HepG2 (cell line): ENCODE data around the gene TFDP2. TPM values are rescaled to one million over a fixed set of nuclear protein-coding genes. Genes with fewer than 3 reads are reported as not detected.

Source experiments
- ATAC-seq: fragments of 200-7000 bp; cut with Tn5 transposase; 3 replicates; pipeline ENCODE4 v1.9.1; 2020; ENCODE audit warnings: mild to moderate bottlenecking, moderate library complexity
- BruUV-seq: library from RNA; stranded (reverse); fragments of 400-500 nt; replicated peaks from 2 replicates; lab custom pipeline; 2021; lab: Mats Ljungman, UMichigan
- CTCF ChIA-PET: fragments of 300-600 bp; formaldehyde crosslinking; extraction: SDS; loops from one replicate; lab custom pipeline; 2021; ENCODE audit warnings: low total read pairs, inconsistent platforms, low intra/inter-chr PET ratio; lab: Yijun Ruan, JAX
- POLR2A ChIA-PET: fragments of 350-600 bp; sonication (Branson Sonifier 250); formaldehyde crosslinking; loops from one replicate; lab custom pipeline; 2020; ENCODE audit warnings: antibody characterized with exemption, inconsistent platforms; lab: Yijun Ruan, JAX
- DNase-seq: peaks from one replicate; pipeline ENCODE4 v3.0.0-alpha.2; 2015; ENCODE audit warnings: low spot score
- FAIRE-seq: peaks from 3 replicates; lab custom pipeline; 2011; peaks lifted over from hg19 to GRCh38; lab: Jason Lieb, UNC
- H2AFZ ChIP-seq: one replicate; pipeline ENCODE4 v1.6.1; 2011; ENCODE audit warnings: low read length, inconsistent platforms
- H3K27ac ChIP-seq: fragments of 300-600 bp; 3 replicates; pipeline ENCODE4 v1.8.0; 2011; ENCODE audit warnings: mixed run types, mild to moderate bottlenecking, mixed read lengths, low read length, inconsistent platforms; ENCODE audit not compliant: insufficient read depth; ENCODE audit errors: extremely low read length
- H3K27me3 ChIP-seq, 2 experiments: fragments of 200-600 bp in 1 of 2; 2 replicates in 1 of 2; 3 replicates in 1 of 2; pipeline versions ENCODE4 v1.6.0 to v1.8.0; 2011; ENCODE audit warnings: low read length in 2 of 2, mild to moderate bottlenecking in 2 of 2, moderate library complexity in 2 of 2, inconsistent platforms in 1 of 2; ENCODE audit not compliant: insufficient read depth in 2 of 2, control insufficient read depth in 1 of 2
- H3K36me3 ChIP-seq, 2 experiments: fragments of 200-600 bp in 1 of 2; replicated peaks in 1 of 2; 2 replicates in 1 of 2; 3 replicates in 1 of 2; pipeline versions ENCODE4 v1.5.1 to v1.8.0; 2011; ENCODE audit warnings: low read length in 2 of 2, inconsistent platforms in 1 of 2; ENCODE audit not compliant: insufficient read depth in 2 of 2, control insufficient read depth in 1 of 2
- H3K4me1 ChIP-seq: 2 replicates; pipeline ENCODE4 v1.5.1; 2012; ENCODE audit warnings: low read length, inconsistent platforms; ENCODE audit not compliant: insufficient read depth
- H3K4me2 ChIP-seq: 2 replicates; pipeline ENCODE4 v1.6.0; 2011; ENCODE audit warnings: low read depth, low read length, inconsistent platforms
- H3K4me3 ChIP-seq, 3 experiments: fragments of 200-600 bp in 1 of 3; sonication (generic), shearing (Covaris generic) in 1 of 3; replicated peaks in 1 of 3; 2 replicates each; pipeline ENCODE4 v1.5.1; 2011 to 2016; ENCODE audit warnings: low read length in 3 of 3, inconsistent platforms in 2 of 3, low read depth in 2 of 3, mild to moderate bottlenecking in 2 of 3, control low read depth in 1 of 3, mixed read lengths in 1 of 3; ENCODE audit not compliant: insufficient read depth in 1 of 3
- H3K79me2 ChIP-seq: one replicate; pipeline ENCODE4 v1.6.1; 2011; ENCODE audit warnings: low read length, inconsistent platforms; ENCODE audit not compliant: insufficient read depth
- H3K9ac ChIP-seq: 2 replicates; pipeline ENCODE4 v1.6.0; 2011; ENCODE audit warnings: mild to moderate bottlenecking, low read depth, low read length, inconsistent platforms; ENCODE audit not compliant: insufficient read depth
- H3K9me3 ChIP-seq: 2 replicates; pipeline ENCODE4 v1.5.1; 2012; ENCODE audit warnings: mild to moderate bottlenecking, low read length
- H4K20me1 ChIP-seq: 2 replicates; pipeline ENCODE4 v1.6.0; 2011; ENCODE audit warnings: inconsistent platforms, mild to moderate bottlenecking, low read length, moderate library complexity; ENCODE audit not compliant: insufficient read depth
- DR1 ChIP-seq: sonication (generic); formaldehyde crosslinking; IDR thresholded peaks from 2 replicates; pipeline ENCODE4 v1.8.0; 2021; ENCODE audit warnings: mild to moderate bottlenecking, missing genetic modification reagents, inconsistent platforms
- ETV6 ChIP-seq: sonication (generic); formaldehyde crosslinking; conservative IDR thresholded peaks from 2 replicates; pipeline ENCODE4 v1.4.0; 2020; ENCODE audit warnings: missing genetic modification reagents
- KLF16 ChIP-seq, 2 experiments: sonication (generic) in 1 of 2; formaldehyde crosslinking in 1 of 2; IDR thresholded peaks; 2 replicates each; pipeline versions ENCODE4 v1.6.1 to v1.8.0; 2016 to 2023; ENCODE audit warnings: missing genetic modification reagents in 2 of 2, missing compliant biosample characterization in 1 of 2
- MEF2D ChIP-seq: sonication (generic); formaldehyde crosslinking; IDR thresholded peaks from 2 replicates; pipeline ENCODE4 v1.5.1; 2020; ENCODE audit warnings: mild to moderate bottlenecking, missing genetic modification reagents
- MXD4 ChIP-seq: IDR thresholded peaks from 2 replicates; pipeline ENCODE4 v1.6.1; 2016; ENCODE audit warnings: mild to moderate bottlenecking, missing biosample characterization, missing genetic modification reagents
- MXI1 ChIP-seq: IDR thresholded peaks from 3 replicates; pipeline ENCODE4 v1.6.1; 2012; ENCODE audit warnings: low read depth, low read length, inconsistent platforms, borderline replicate concordance
- RCOR2 ChIP-seq: IDR thresholded peaks from 2 replicates; pipeline ENCODE4 v1.6.1; 2016; ENCODE audit warnings: missing biosample characterization, missing genetic modification reagents
- REPIN1 ChIP-seq: sonication (generic); formaldehyde crosslinking; IDR thresholded peaks from 2 replicates; pipeline ENCODE4 v1.8.0; 2022; ENCODE audit warnings: missing genetic modification reagents, low read depth, mild to moderate bottlenecking, borderline replicate concordance
- SMYD3 ChIP-seq: sonication (generic); formaldehyde crosslinking; IDR thresholded peaks from 2 replicates; pipeline ENCODE4 v1.8.1; 2023; ENCODE audit warnings: mild to moderate bottlenecking, missing genetic modification reagents
- SRSF4 ChIP-seq: fragments of 200-400 bp; formaldehyde crosslinking; IDR thresholded peaks from one replicate; pipeline ENCODE4 v1.6.1; 2018; ENCODE audit warnings: mild to moderate bottlenecking, low read depth, low read length, moderate library complexity; ENCODE audit not compliant: poor library complexity, severe bottlenecking
- TBX3 ChIP-seq: fragments of 450-650 bp; IDR thresholded peaks from 2 replicates; pipeline ENCODE4 v1.6.1; 2017; ENCODE audit warnings: antibody characterized with exemption, mild to moderate bottlenecking, inconsistent platforms, borderline replicate concordance
- TEAD3 ChIP-seq: optimal IDR thresholded peaks from 2 replicates; pipeline ENCODE3; 2016; ENCODE audit warnings: borderline replicate concordance
- TFE3 ChIP-seq: IDR thresholded peaks from 2 replicates; pipeline ENCODE4 v1.6.1; 2016
- YY1 ChIP-seq: IDR thresholded peaks from 2 replicates; pipeline ENCODE4 v1.6.1; 2011; ENCODE audit warnings: low read length, low read depth, moderate library complexity, mild to moderate bottlenecking; ENCODE audit not compliant: insufficient read depth, insufficient replicate concordance
- ZNF367 ChIP-seq: sonication (generic); formaldehyde crosslinking; IDR thresholded peaks from 2 replicates; pipeline ENCODE4 v1.4.0; 2020; ENCODE audit warnings: missing genetic modification reagents, borderline replicate concordance
- ZNF383 ChIP-seq: sonication (generic); formaldehyde crosslinking; IDR thresholded peaks from 2 replicates; pipeline ENCODE4 v1.4.0; 2020; ENCODE audit warnings: missing genetic modification reagents, mild to moderate bottlenecking, borderline replicate concordance
- ZNF501 ChIP-seq: sonication (generic); formaldehyde crosslinking; IDR thresholded peaks from 2 replicates; pipeline ENCODE4 v1.5.1; 2020; ENCODE audit warnings: mild to moderate bottlenecking, moderate library complexity, missing genetic modification reagents
- ZNF615 ChIP-seq: sonication (generic); formaldehyde crosslinking; IDR thresholded peaks from 2 replicates; pipeline ENCODE4 v1.5.0; 2020; ENCODE audit warnings: mild to moderate bottlenecking, missing genetic modification reagents, borderline replicate concordance
- WGBS: methylation state at CpG from one replicate; pipeline ENCODE4 v1.1.6; 2017; ENCODE audit warnings: low lambda C conversion rate; 5-methylcytosine and 5-hydroxymethylcytosine counted together
- in situ Hi-C: cut with HindIII; loops from 2 replicates; pipeline ENCODE4 v1.10.0; 2017; ENCODE audit warnings: low pct_unique_long_range_greater_than_20kb; ENCODE audit not compliant: extremely low pct_ligation_motif_present
- intact Hi-C: fragments of 100-400 bp; cut with micrococcal nuclease; formaldehyde crosslinking; loops from one replicate; pipeline ENCODE4 v1.10.0; 2022; ENCODE audit not compliant: unreplicated experiment
- polyA plus RNA-seq, 8 experiments: library from polyadenylated mRNA; depleted of rRNA in 3 of 8; stranded (reverse) in 7 of 8; unstranded in 1 of 8; fragments of >200 nt; fragmentation: Illumina TruSeq in 4 of 8; extraction: Trizol in 4 of 8; gene quantifications; 2 replicates each; pipeline versions ENCODE4 v1.2.1 to v1.2.3, GENCODE V29; 2011 to 2016; ENCODE audit warnings: low read depth in 4 of 8, missing spikeins in 1 of 8, mixed read lengths in 1 of 8; ENCODE audit not compliant: insufficient read depth in 1 of 8
- total RNA-seq, 5 experiments: library from RNA; depleted of rRNA; stranded (reverse); fragments of >200 nt; fragmentation: Illumina TruSeq; extraction: Trizol; gene quantifications; 2 replicates each; pipeline ENCODE4 v1.2.3, GENCODE V29; 2016; ENCODE audit warnings: low read depth in 1 of 5

The TFDP2 gene
- total and polyA plus RNA-seq, 2 of the 13 experiments (the other 11 are each of a cell fraction or from before 2014, with no cell fraction given), result 17.9 to 37.4 TPM

GRCh38 chr3:142165194-142165593 lies 15.8 kb upstream of the TFDP2 start (continued):
- no peak for TF ChIP-seq YY1
- TF ChIP-seq, all 625 proteins: peak for 0

- no TSS peak for BruUV-seq
- Histone ChIP-seq H3K27ac (no peak overlapping the region), H3K9me3 (no peaks in the 10 kb centered on the region), H3K27me3 (no peaks in the 10 kb centered on the region), H3K36me3 (no peaks in the 10 kb centered on the region; a peak in 1 of 5 replicates), H4K20me1 (no peaks in the 10 kb centered on the region)
- ChIA-PET POLR2A (no interaction called here), CTCF (no interaction called here)
- 81% methylated on average over 4 of the region's 4 CpGs for WGBS
- no peak for TF ChIP-seq RCOR2
- no peak for TF ChIP-seq ZNF615
- TF ChIP-seq, all 625 proteins: peak for 0
- Histone ChIP-seq H3K4me2 (no peak overlapping the region), H3K9ac (no peak overlapping the region), H3K79me2 (no peaks in the 10 kb centered on the region), H3K4me3 (no peak overlapping the region), H2AFZ (no peak overlapping the region), H3K4me1 (peaks cover 7% of the 10 kb centered on the region)
- no peak for ATAC-seq
- DNase-seq, result no peak
- in situ Hi-C loops (no loop called here), intact Hi-C loops (no loop called here)
- no peak for FAIRE-seq
These were observed 9.9 kb upstream of the TFDP2 start for GRCh38 chr3:142159083-142159740.

GRCh38 chr3:142154186-142154585 lies 4.8 kb upstream of the TFDP2 start:
- ChIA-PET POLR2A (no interaction called here), CTCF (no interaction called here)
- Histone ChIP-seq H3K79me2 (no peaks in the 10 kb centered on the region), H3K27me3 (no peaks in the 10 kb centered on the region), H3K36me3 (no peaks in the 10 kb centered on the region), H3K4me1 (peaks cover 19% of the 10 kb centered on the region; the same call in 1 of the 2 replicates), H3K4me2 (no peak overlapping the region), H3K9ac (no peak overlapping the region), H3K4me3 (no peak overlapping the region), H3K27ac (no peak overlapping the region), H4K20me1 (no peaks in the 10 kb centered on the region), H2AFZ (no peak overlapping the region), H3K9me3 (no peaks in the 10 kb centered on the region)
- intact Hi-C loops, result no loop called here
- FAIRE-seq (no peak), DNase-seq (no peak), ATAC-seq (no peak)
- no TSS peak for BruUV-seq
- WGBS, result 55% methylated on average over 3 of the region's 3 CpGs
- in situ Hi-C loops, result no loop called here
- no peak for TF ChIP-seq SRSF4
- no peak for TF ChIP-seq MEF2D (CRISPR knock-in tag)
- no peak for TF ChIP-seq ZNF501 (CRISPR knock-in tag)
- TF ChIP-seq SMYD3 (CRISPR knock-in tag), result no peak
- no peak for TF ChIP-seq KLF16 (CRISPR knock-in tag; IDR thresholded peaks at IDR 0.05)
- no peak for TF ChIP-seq TFE3 (CRISPR knock-in tag)
- TF ChIP-seq DR1 (CRISPR knock-in tag), result no peak
- no peak for TF ChIP-seq TBX3
- no peak for TF ChIP-seq ZNF367
- no peak for TF ChIP-seq TEAD3 (CRISPR knock-in tag)
- TF ChIP-seq REPIN1 (CRISPR knock-in tag), result no peak
- TF ChIP-seq MXI1, result no peak
- TF ChIP-seq ETV6 (CRISPR knock-in tag), result no peak
- TF ChIP-seq ZNF383 (CRISPR knock-in tag), result no peak
- TF ChIP-seq MXD4 (CRISPR knock-in tag), result no peak
